Measurements from ENCODE around the gene ZNF362.

ZNF362 gene

DNA sequence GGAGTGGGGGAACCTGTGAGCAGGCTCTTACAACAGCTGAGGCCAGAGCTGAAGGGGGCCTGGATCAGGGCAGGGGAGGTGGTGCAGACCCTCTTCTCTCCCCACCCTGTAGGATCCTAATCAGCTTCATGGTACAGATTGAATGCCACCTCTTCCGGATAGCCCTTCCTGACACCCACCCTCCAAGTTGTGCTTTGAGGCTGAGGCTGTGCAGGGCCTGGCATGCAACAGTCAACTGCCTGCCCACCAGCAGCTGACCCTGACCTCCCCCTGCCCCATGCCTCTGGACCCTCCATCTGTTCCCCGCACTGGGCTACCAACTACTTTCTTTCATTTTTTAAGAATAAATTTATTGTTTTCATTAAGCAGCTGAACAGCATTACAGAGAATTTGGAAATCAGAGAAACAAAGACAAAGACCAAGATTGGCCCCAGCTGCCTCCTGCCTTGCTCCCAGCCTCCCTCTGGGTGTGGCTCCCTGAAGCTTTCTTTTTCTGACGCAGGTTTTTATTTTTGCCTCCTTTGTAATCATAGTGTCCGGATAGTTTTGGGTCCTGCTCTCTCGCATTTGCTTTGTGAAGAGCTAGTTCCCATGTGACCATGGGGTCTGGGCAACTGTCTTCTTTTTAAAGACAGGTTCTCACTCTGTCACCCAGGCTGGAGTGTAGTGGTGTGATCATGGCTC lies 12.8 kb downstream of the ZNF362 start:
- TF ChIP-seq, protein P1, sequence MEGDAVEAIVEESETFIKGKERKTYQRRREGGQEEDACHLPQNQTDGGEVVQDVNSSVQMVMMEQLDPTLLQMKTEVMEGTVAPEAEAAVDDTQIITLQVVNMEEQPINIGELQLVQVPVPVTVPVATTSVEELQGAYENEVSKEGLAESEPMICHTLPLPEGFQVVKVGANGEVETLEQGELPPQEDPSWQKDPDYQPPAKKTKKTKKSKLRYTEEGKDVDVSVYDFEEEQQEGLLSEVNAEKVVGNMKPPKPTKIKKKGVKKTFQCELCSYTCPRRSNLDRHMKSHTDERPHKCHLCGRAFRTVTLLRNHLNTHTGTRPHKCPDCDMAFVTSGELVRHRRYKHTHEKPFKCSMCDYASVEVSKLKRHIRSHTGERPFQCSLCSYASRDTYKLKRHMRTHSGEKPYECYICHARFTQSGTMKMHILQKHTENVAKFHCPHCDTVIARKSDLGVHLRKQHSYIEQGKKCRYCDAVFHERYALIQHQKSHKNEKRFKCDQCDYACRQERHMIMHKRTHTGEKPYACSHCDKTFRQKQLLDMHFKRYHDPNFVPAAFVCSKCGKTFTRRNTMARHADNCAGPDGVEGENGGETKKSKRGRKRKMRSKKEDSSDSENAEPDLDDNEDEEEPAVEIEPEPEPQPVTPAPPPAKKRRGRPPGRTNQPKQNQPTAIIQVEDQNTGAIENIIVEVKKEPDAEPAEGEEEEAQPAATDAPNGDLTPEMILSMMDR (conservative IDR thresholded peaks at IDR 0.05; ENCODE audit: low read depth, low read length): no peak
- no peaks in the 10 kb centered on the region for H3K36me3 ChIP-seq (ENCODE audit: insufficient read depth)
- no peak overlapping the region for H3K4me3 ChIP-seq (IDR thresholded peaks at IDR 0.05; ENCODE audit: insufficient read depth, low read depth, low read length)
- H3K9ac ChIP-seq: no peak overlapping the region
- H3K27ac ChIP-seq: no peak overlapping the region
- H3K4me2 ChIP-seq: no peak overlapping the region
- no peaks in the 10 kb centered on the region for H3K4me1 ChIP-seq (ENCODE audit: low read depth, poor library complexity, severe bottlenecking)
- H4K20me1 ChIP-seq (ENCODE audit: insufficient read depth): no peaks in the 10 kb centered on the region
- H2AFZ ChIP-seq (ENCODE audit: low read depth): no peak overlapping the region
- H3K27me3 ChIP-seq (ENCODE audit: insufficient read depth, low read depth): no peaks in the 10 kb centered on the region
- no peaks in the 10 kb centered on the region for H3K79me2 ChIP-seq (ENCODE audit: insufficient read depth, low read depth)

GRCh38 chr1:33269621-33270020 lies 13.3 kb downstream of the ZNF362 start:
- H3K4me2 ChIP-seq: no peak overlapping the region
- no peak overlapping the region for H3K4me3 ChIP-seq (IDR thresholded peaks at IDR 0.05; ENCODE audit: insufficient read depth, low read depth, low read length)
- no peaks in the 10 kb centered on the region for H3K79me2 ChIP-seq (ENCODE audit: insufficient read depth, low read depth)
- no peaks in the 10 kb centered on the region for H3K4me1 ChIP-seq (ENCODE audit: low read depth, poor library complexity, severe bottlenecking)
- TF ChIP-seq, protein P1 (conservative IDR thresholded peaks at IDR 0.05; ENCODE audit: low read depth, low read length): no peak
- no peak overlapping the region for H3K27ac ChIP-seq
- no peaks in the 10 kb centered on the region for H4K20me1 ChIP-seq (ENCODE audit: insufficient read depth)
- H2AFZ ChIP-seq (ENCODE audit: low read depth): no peak overlapping the region
- no peaks in the 10 kb centered on the region for H3K36me3 ChIP-seq (ENCODE audit: insufficient read depth)
- H3K9ac ChIP-seq: no peak overlapping the region
- H3K27me3 ChIP-seq (ENCODE audit: insufficient read depth, low read depth): no peaks in the 10 kb centered on the region

DNA sequence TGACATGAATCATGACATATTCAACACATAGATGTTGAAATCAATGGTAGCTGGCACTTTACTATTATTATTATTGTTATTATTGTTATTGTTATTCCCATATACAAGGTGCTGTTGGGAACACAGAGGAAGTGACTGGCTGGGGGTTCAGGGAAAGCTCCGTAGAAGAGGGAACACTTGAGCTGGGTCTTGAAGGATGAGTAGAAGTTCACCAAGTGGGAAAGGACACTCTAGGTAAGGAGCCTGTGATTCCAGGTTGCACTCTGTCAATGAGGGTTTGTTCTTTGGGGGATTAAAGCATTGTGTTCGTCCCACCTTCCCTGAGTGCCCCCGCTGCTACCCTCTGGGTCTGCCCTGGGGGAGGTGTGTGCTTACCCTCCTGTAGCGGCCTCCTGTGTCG lies 14.1 kb downstream of the ZNF362 start:
- H3K4me1 ChIP-seq (ENCODE audit: low read depth, poor library complexity, severe bottlenecking): no peaks in the 10 kb centered on the region
- no peak overlapping the region for H2AFZ ChIP-seq (ENCODE audit: low read depth)
- TF ChIP-seq, protein P1 (conservative IDR thresholded peaks at IDR 0.05; ENCODE audit: low read depth, low read length): no peak
- H3K36me3 ChIP-seq (ENCODE audit: insufficient read depth): no peaks in the 10 kb centered on the region
- H4K20me1 ChIP-seq (ENCODE audit: insufficient read depth): no peaks in the 10 kb centered on the region
- H3K27me3 ChIP-seq (ENCODE audit: insufficient read depth, low read depth): no peaks in the 10 kb centered on the region
- no peak overlapping the region for H3K4me2 ChIP-seq
- H3K4me3 ChIP-seq (IDR thresholded peaks at IDR 0.05; ENCODE audit: insufficient read depth, low read depth, low read length): no peak overlapping the region
- H3K27ac ChIP-seq: no peak overlapping the region
- H3K79me2 ChIP-seq (ENCODE audit: insufficient read depth, low read depth): no peaks in the 10 kb centered on the region
- no peak overlapping the region for H3K9ac ChIP-seq

DNA sequence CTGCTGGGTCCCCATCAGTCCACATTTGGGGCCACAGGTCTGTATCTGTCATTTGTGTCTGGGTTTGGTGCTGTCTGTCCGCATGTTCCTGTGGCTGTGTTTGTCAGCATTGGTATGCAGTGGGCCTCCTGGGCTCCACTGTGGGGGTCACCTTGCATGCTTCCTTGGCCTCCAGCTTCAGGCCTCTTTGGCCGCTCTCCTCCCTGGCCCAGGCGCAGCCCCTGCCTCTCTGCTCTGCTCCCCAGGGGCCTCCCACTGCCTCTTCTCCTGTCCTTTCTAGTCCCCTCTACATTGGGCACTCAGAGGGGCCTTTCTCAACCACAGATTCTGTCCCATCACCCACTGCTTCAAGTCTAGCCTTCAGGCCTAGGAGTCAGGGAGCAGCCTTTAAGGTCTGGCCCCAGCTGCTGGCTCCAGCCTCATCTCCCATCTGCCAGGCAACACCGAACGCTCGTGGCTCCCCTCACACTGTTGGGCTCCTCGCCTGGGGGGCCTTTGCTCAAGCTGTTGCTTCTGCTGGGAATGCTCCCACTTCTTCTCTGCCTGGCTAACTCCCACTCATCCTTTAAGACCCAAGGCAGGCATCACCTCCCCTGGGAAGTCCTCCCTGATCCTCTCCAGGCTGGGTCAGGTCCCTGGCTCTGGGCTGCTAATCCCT lies 14.6 kb downstream of the ZNF362 start:
- Histone ChIP-seq H3K4me2 (no peak overlapping the region), H4K20me1 (ENCODE audit: insufficient read depth) (no peaks in the 10 kb centered on the region), H3K27me3 (ENCODE audit: insufficient read depth, low read depth) (no peaks in the 10 kb centered on the region), H3K79me2 (ENCODE audit: insufficient read depth, low read depth) (no peaks in the 10 kb centered on the region), H3K4me3 (IDR thresholded peaks at IDR 0.05; ENCODE audit: insufficient read depth, low read depth, low read length) (no peak overlapping the region), H3K36me3 (ENCODE audit: insufficient read depth) (no peaks in the 10 kb centered on the region), H2AFZ (ENCODE audit: low read depth) (no peak overlapping the region), H3K9ac (no peak overlapping the region), H3K4me1 (ENCODE audit: low read depth, poor library complexity, severe bottlenecking) (no peaks in the 10 kb centered on the region), H3K27ac (no peak overlapping the region)
- TF ChIP-seq, protein P1 (conservative IDR thresholded peaks at IDR 0.05; ENCODE audit: low read depth, low read length): no peak

Measured in KMS-11 (cell line).